NCI-H1048 (cell line): ENCODE measurements around the gene S1PR2.
"Not testable (repeated sequence)": the region's sequence is repeated elsewhere in the genome, so short reads cannot be mapped to it uniquely, and the experiment has no call there.

Source experiments
- DNase-seq: peaks from one replicate; lab custom pipeline; 2025; lab: John Stamatoyannopoulos, UW

S1PR2 gene

DNA sequence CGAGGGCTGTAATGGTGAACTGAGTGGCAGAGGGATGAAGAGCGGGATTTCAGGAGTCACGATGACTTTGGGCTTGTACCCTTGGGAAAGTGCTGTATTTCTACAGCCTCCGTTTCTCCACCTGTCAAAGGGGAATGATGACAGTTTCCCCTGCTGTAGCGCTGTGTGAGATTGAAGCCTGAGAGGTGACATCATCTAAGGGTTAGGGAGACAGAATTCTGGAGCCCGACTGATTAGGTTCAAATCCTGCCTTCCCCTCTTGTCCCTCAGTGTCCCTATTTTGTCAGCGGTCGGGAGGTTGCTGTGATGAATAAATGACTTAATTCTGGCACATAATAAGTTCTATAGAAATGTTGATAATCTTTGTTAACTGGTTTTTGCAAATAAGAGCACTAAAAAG lies 21.6 kb upstream of the S1PR2 start:
- no peak for DNase-seq

DNA sequence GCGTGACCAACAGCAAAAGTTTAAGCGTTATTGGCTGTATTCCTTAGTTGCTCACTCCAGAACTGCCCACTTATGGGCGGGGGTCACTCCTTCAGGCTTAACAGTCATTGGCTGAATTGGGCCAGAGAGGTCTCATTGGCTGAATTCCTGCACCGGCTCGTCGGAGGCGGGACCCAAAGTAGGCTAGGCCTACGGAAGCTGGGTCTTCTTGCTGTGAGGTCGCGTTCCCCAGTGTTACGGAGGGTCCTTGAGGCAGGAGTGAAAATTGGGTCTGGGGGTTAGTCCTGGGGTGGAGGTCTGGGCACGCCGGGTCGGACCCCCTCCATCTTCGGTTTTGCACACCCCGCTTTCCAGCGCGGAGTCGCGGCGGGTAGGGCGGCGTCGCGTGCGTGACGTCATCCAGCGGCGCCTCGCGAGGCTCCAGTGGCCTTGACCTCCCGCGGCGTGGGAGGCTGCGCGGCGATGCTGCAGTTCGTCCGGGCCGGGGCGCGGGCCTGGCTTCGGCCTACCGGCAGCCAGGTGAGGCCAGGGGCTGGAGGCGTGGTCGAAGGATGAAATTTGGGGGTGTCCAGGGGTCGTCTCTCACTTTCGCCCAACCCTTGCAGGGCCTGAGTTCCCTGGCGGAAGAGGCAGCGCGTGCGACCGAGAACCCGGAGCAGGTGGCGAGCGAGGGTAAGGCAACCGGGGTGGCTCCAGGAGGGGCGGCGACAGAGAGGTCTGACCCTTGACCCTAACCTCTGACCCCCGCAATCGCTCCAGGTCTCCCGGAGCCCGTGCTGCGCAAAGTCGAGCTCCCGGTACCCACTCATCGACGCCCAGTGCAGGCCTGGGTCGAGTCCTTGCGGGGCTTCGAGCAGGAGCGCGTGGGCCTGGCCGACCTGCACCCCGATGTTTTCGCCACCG lies 20.9 kb upstream of the S1PR2 start, which contains the start of gene MRPL4:
Gene MRPL4 (plus strand): TSS at position 423 of the 903 bp plus-strand sequence. CDS start 40 bp downstream, at position 463.
- peak; percentile 97 for DNase-seq

DNA sequence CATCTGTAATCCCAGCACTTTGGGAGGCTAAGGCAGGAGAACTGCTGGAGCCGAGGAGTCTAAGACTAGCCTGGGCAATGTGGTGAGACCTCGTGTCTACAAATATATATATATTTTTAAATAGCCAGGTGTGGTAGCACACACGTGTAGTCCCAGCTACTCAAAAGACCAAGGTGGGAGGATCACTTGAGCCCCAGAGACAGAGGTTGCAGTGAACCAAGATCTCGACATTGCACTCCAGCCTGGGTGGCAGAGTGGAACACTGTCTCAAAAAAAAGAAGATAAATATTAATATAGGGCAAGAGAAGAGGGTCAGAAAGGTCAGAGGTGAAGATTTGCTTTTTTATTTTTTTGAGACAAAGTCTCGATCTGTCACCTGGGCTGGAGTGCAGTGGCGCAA lies 15.4 kb upstream of the S1PR2 start:
- no peak for DNase-seq

DNA sequence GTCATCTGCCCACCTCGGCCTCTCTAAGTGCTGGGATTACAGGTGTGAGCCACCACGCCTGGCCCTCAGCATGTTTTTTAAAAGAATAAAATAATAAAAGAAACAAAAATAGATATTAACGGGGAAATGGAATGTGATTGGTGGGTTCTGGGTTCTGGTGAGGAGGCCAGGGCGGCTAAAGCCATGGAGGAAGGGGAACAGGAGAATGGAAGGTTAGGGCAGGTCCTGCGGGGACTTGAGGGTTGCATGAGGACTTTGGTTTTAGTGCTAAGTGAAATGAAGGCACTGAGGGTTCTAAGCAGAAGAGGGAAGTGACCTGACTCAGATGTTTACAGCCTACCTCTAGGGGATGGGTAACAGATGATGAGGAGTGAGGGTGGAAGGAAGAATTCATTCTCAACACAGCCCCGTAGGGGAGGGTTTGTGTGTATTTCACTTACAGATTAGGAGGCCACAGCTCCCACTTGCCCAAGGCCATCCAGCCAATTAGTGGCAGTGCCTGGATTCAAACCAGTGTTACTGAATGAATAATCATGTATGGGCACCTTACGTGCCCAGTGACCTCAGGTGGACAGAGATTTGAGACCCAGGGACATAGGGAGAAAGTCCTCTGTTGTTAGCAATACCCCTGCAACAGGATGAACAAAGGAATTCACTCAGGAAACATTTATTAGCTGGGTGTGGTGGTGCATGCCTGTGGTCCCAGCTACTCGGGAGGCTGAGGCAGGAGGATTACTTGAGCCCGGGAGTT lies 14.2 kb upstream of the S1PR2 start:
- DNase-seq = no peak

DNA sequence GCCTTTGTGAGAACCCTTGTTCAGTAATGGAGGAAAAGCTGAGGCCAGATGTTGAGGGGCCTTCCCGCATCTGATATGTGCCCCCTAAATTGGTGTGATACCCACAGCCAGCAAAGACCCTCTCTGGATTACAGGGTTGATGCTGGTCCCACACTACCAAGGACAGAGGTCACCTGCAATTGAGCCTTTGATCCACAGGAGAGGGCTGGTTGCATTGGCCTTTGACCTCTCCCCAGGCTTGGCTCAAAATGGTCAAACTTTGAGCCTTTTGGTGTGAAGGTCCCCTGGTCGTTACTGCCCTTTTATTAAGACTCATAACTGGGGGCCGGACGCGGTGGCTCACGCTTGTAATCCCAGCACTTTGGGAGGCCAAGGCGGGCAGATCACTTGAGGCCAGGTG lies 12.5 kb upstream of the S1PR2 start:
- no peak for DNase-seq

- not testable (repeated sequence) for DNase-seq
Observed at GRCh38 chr19:10241826-10242449, 10.8 kb upstream of the S1PR2 start.

DNA sequence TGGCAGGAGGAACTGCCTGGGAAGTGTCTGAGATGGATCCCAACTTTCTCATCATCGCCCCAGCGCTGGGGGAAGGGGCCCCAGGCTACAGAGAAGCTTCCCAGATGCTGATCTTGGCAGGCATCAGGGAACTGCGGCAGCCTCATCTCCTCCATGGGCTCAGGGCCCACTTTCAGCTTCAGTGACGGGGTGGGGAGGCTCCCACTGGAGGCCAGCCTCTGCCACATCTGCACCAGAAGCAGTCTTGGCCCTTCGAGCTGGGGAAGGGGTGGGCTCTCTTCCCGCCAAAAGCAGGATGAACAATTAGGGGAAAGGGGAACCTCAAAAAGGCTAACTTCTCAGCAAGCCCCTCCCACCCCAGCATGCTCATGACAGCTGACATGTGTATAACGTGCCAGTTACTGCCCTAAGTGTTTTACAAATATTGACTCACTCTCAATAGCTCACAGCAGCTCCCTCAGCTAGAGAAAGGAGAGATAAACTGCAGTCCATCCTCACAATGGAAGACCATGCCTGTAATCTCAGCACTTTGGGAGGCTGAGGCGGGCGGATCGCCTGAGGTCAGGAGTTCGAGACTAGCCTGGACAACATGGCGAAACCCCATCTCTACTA lies 7.1 kb upstream of the S1PR2 start:
- DNase-seq = no peak

GRCh38 chr19:10237702-10238101 lies 6.6 kb upstream of the S1PR2 start:
- no peak for DNase-seq

- DNase-seq = not testable (repeated sequence)
Observed at GRCh38 chr19:10235409-10235808, 4.3 kb upstream of the S1PR2 start.

DNA sequence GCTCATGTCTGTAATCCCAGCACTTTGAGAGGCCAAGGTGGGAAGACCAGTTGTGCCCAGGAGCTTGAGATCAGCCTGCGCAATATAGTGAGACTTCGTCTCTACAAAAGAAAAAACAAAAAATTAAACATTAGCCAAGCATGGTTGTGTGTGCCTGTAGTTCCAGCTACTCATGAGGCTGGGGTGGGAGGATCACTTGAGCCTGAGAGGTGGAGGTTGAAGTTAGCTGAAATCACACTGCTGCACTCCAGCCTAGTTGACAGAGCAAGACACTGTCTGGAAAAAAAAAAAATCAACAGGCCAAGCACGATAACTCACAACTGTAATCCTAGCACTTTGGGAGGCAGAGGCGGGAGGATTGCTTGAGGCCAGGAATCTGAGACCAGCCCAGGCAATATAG lies 3.9 kb upstream of the S1PR2 start:
- no peak for DNase-seq

- DNase-seq = no peak
Observed at GRCh38 chr19:10233946-10234345, 2.8 kb upstream of the S1PR2 start.

- no peak for DNase-seq
Observed at GRCh38 chr19:10231612-10232228, 589 bp upstream of the S1PR2 start.

- no peak for DNase-seq
Observed at GRCh38 chr19:10230173-10230860, 814 bp downstream of the S1PR2 start.

GRCh38 chr19:10228920-10229319 lies 2.2 kb downstream of the S1PR2 start:
- no peak for DNase-seq

GRCh38 chr19:10228393-10228792 lies 2.7 kb downstream of the S1PR2 start:
- DNase-seq = no peak

DNA sequence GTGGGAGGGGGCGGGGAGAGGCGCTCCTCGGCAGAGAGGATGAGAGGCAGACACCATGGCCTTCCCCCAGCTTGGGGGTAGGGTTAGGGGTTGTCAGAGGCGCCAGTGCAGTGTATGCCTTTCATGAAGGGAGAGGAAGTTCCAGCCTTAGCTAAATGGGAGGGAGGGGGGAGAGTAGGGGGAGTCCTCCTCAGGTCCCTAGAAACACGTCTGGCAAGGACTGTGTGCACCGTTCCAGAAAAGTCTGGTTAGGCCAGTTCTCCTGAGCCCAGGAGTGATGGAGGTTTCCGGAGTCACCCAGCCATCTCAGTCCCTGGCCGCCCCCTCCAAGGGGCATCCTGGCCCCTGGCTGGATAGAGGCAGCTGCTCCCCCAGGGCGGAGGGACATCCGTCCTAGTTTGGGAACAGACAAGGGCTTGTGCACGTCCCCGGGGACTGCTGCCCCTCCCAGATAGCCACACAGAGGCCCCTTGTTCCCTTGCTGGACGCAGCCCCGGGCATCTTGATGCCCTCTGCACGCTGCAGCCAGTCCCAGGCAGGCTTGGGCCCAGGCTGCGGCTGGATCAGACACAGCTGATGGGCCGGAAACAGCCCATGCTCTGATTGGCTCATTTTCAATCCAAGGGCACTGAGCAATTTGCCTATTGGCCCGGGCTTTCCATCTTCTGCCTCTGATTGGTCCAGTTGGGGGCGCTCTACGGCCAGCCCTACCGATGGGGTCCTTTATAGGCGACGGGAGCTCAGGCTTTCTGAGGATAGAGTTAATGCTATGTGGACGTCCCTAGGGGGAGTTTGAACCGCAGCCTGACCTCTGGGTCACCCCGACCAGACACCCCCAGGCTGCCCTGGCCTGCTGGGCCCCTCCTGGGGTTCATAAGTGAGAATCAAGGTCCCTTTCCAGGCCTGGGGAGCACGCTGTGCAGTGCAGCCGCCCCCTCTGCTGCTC lies 3.8 kb downstream of the S1PR2 start:
- no peak for DNase-seq

DNA sequence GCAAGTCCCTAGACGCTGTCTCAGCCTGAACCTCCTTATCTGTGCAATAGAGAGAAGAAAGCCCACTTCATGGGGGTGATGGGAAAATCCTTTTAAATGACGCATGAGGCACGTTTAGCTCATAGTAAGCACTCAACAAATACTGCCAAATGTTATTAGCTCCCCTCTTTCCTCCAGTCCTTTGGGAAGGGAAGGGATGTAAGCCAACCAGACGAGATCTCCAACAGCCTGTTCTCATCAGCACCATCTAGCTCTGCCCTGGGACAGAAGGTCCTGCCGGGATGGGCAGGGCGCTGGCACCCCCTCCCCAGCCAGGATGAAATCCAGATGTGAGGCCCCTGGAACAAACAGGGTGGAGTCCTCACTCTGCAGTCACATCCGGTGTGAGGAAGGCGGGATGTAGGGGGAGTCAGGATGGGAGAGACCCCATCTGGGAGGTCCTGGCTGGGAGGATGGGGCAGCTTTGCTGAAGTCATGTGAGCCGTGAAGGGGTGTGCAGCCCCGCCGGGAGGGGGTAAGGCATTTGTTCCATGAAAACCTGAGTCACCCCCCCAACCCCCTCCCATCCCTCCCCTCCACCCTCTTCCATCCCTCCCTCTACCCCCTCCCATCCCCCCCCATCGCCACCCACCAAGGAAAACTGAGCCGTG lies 4.6 kb downstream of the S1PR2 start:
- no peak for DNase-seq

DNA sequence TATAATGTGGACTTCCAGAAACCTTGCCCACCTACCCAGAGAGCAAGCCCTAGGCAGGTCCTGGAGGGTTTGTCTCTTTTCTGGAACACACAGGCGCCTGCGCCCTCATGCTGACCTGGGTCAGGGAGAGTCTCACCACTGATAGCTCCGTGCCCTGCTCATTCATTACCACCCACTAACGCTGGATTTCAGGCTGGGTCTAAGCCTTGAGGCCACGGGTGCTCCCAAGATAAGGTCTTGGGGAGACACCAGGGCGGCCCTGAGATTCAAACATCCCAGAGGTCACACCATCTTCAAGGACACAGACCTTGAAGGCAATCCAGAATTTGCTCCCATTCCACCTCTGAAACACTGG lies 5.1 kb downstream of the S1PR2 start:
- DNase-seq = no peak

DNA sequence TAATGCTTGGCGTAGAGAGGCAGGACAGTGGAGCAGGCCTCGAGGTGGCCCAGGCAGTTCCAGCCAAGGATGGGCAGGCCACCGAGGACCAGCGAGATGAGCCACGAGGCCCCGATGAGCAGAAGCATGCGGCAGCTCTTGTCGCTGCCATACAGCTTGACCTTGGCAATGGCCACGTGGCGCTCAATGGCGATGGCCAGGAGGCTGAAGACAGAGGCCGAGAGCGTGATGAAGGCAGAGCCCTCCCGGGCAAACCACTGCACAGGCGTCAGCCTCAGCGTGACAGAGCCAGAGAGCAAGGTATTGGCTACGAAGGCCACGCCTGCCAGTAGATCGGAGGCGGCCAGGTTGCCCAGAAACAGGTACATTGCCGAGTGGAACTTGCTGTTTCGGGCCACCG lies 6.8 kb downstream of the S1PR2 start:
- DNase-seq = no peak
